KMS-11 (cell line): ENCODE measurements around the gene STX3.

Source experiments
- H2AFZ ChIP-seq: fragments of 200-600 bp; sonication (generic); 2 replicates; pipeline ENCODE4 v1.6.1; 2016; ENCODE audit warnings: antibody characterized with exemption, mixed run types, low read depth
- H3K27ac ChIP-seq: fragments of 200-600 bp; sonication (generic); 2 replicates; pipeline ENCODE4 v1.6.1; 2016; ENCODE audit warnings: mild to moderate bottlenecking, mixed run types
- H3K27me3 ChIP-seq: fragments of 200-600 bp; sonication (generic); 2 replicates; pipeline ENCODE4 v1.6.1; 2017; ENCODE audit warnings: mild to moderate bottlenecking, low read depth, mixed run types, moderate library complexity; ENCODE audit not compliant: insufficient read depth
- H3K36me3 ChIP-seq: fragments of 200-600 bp; sonication (generic); 2 replicates; pipeline ENCODE4 v1.6.1; 2017; ENCODE audit warnings: mild to moderate bottlenecking, mixed run types; ENCODE audit not compliant: insufficient read depth
- H3K4me1 ChIP-seq: fragments of 200-600 bp; sonication (generic); 2 replicates; pipeline ENCODE4 v1.6.1; 2016; ENCODE audit warnings: mild to moderate bottlenecking, low read depth, mixed run types; ENCODE audit not compliant: poor library complexity, severe bottlenecking
- H3K4me2 ChIP-seq: fragments of 200-600 bp; sonication (generic); 2 replicates; pipeline ENCODE4 v1.7.0; 2016; ENCODE audit warnings: mild to moderate bottlenecking, mixed run types
- H3K4me3 ChIP-seq: fragments of 200-600 bp; sonication (generic); IDR thresholded peaks from 2 replicates; pipeline ENCODE4 v1.6.1; 2017; ENCODE audit warnings: low read depth, low read length, mixed read lengths; ENCODE audit not compliant: insufficient read depth
- H3K79me2 ChIP-seq: fragments of 200-600 bp; sonication (generic); 2 replicates; pipeline ENCODE4 v1.6.1; 2016; ENCODE audit warnings: low read depth, mixed run types; ENCODE audit not compliant: insufficient read depth
- H3K9ac ChIP-seq: fragments of 200-600 bp; sonication (generic); 2 replicates; pipeline ENCODE4 v1.6.1; 2016; ENCODE audit warnings: mild to moderate bottlenecking, mixed run types
- H4K20me1 ChIP-seq: fragments of 200-600 bp; sonication (generic); 2 replicates; pipeline ENCODE4 v1.6.1; 2016; ENCODE audit warnings: mild to moderate bottlenecking, mixed run types; ENCODE audit not compliant: insufficient read depth
- CTCF ChIP-seq: fragments of 200-600 bp; sonication (generic); conservative IDR thresholded peaks from 2 replicates; pipeline ENCODE4 v1.6.1; 2017; ENCODE audit warnings: low read depth, mild to moderate bottlenecking, antibody characterized with exemption, low read length, moderate library complexity, mixed read lengths

Gene STX3

GRCh38 chr11:59839615-59840014 is 84.4 kb downstream of the STX3 start:
- H3K79me2 ChIP-seq = no peaks in the 10 kb centered on the region
- no peak overlapping the region for H3K27ac ChIP-seq
- H2AFZ ChIP-seq = no peak overlapping the region
- no peak overlapping the region for H3K9ac ChIP-seq
- H3K27me3 ChIP-seq = no peaks in the 10 kb centered on the region
- no peaks in the 10 kb centered on the region for H4K20me1 ChIP-seq
- no peak overlapping the region for H3K4me2 ChIP-seq
- H3K4me1 ChIP-seq = peaks cover 13% of the 10 kb centered on the region
- no peak for TF ChIP-seq CTCF
- H3K4me3 ChIP-seq = no peak overlapping the region
- no peaks in the 10 kb centered on the region for H3K36me3 ChIP-seq

GRCh38 chr11:59841514-59841913 is 86.3 kb downstream of the STX3 start:
- H3K79me2 ChIP-seq = no peaks in the 10 kb centered on the region
- H3K27ac ChIP-seq = no peak overlapping the region
- H3K4me1 ChIP-seq = peaks cover 13% of the 10 kb centered on the region
- no peaks in the 10 kb centered on the region for H4K20me1 ChIP-seq
- H3K4me2 ChIP-seq = peak overlapping the region; percentile 22; the same call in 1 of the 2 replicates
- no peak for TF ChIP-seq CTCF
- no peak overlapping the region for H3K9ac ChIP-seq
- no peaks in the 10 kb centered on the region for H3K36me3 ChIP-seq
- no peaks in the 10 kb centered on the region for H3K27me3 ChIP-seq
- H3K4me3 ChIP-seq = no peak overlapping the region
- H2AFZ ChIP-seq = no peak overlapping the region

GRCh38 chr11:59842316-59842715 is 87.1 kb downstream of the STX3 start:
- Histone ChIP-seq H3K27me3 (no peaks in the 10 kb centered on the region), H4K20me1 (no peaks in the 10 kb centered on the region), H3K9ac (no peak overlapping the region), H3K27ac (no peak overlapping the region), H3K4me1 (peaks cover 13% of the 10 kb centered on the region), H3K4me2 (no peak overlapping the region; the same call in 1 of the 2 replicates), H3K79me2 (no peaks in the 10 kb centered on the region), H3K36me3 (no peaks in the 10 kb centered on the region), H2AFZ (no peak overlapping the region), H3K4me3 (no peak overlapping the region)
- no peak for TF ChIP-seq CTCF

DNA sequence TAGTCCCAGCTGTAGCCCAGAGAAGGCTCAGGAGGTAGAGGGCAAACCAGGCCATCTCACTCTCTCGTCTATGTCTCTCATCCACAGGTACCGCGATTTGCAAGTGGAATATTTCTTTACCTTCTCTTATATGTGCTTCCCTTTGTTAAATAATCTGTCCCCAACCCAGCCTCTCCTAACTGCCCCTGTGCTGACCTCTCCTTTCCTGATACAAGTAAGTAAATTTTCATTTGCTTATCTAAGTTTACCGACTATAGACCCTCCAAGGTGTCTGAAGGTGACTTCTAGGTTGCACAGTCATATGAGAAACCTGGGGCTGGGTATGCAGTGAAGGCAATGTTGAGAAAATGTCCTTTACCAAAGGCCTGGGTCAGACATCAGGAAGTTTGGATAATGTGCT is 90.2 kb downstream of the STX3 start, which contains the start of gene CBLIF:
CBLIF (minus strand) TSS at position 101 of the 400 bp plus-strand sequence; CDS start at position 55, 46 bp downstream.
- peaks cover 13% of the 10 kb centered on the region for H3K4me1 ChIP-seq
- no peaks in the 10 kb centered on the region for H3K79me2 ChIP-seq
- H3K9ac ChIP-seq = no peak within 1 kb of the TSS
- no peak within 1 kb of the TSS for H2AFZ ChIP-seq
- H3K4me2 ChIP-seq = no peak within 1 kb of the TSS
- no peaks in the 10 kb centered on the region for H3K27me3 ChIP-seq
- H4K20me1 ChIP-seq = no peaks in the 10 kb centered on the region
- H3K27ac ChIP-seq = no peak within 1 kb of the TSS
- no peaks in the 10 kb centered on the region for H3K36me3 ChIP-seq
- no peak within 1 kb of the TSS for H3K4me3 ChIP-seq
- TF ChIP-seq CTCF = no peak

DNA sequence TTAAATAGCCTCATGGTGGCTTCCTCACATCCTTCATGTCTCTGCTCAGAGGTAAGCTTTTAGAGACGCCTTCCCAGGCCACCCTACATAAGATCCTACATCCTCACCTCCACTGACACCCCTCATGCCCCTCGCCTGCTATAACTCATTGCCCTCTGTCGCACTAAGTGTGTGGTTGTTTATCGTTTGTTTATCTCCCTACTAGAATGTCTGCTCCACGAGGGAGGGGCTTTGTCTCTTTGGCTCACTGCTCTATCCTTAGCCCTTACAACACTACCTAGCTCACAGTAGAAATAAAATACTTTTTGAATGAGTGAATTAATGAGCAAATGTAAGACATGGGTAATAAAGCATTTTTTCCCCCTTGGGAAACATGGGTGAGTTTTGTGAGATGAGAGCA is 91.4 kb downstream of the STX3 start:
- Histone ChIP-seq H4K20me1 (no peaks in the 10 kb centered on the region), H3K79me2 (no peaks in the 10 kb centered on the region), H3K4me3 (no peak overlapping the region), H3K27ac (no peak overlapping the region), H3K9ac (no peak overlapping the region), H3K4me1 (peaks cover 4% of the 10 kb centered on the region), H3K36me3 (no peaks in the 10 kb centered on the region), H3K4me2 (no peak overlapping the region), H2AFZ (no peak overlapping the region), H3K27me3 (no peaks in the 10 kb centered on the region)
- no peak for TF ChIP-seq CTCF
